Measurements from ENCODE around the gene PRR16. TPM values are rescaled to one million over a fixed set of nuclear protein-coding genes. Genes with fewer than 3 reads are reported as not detected.
"Not testable (repeated sequence)": the region's sequence is repeated elsewhere in the genome, so short reads cannot be mapped to it uniquely, and the experiment has no call there.

Gene PRR16
- not detected for total RNA-seq

DNA sequence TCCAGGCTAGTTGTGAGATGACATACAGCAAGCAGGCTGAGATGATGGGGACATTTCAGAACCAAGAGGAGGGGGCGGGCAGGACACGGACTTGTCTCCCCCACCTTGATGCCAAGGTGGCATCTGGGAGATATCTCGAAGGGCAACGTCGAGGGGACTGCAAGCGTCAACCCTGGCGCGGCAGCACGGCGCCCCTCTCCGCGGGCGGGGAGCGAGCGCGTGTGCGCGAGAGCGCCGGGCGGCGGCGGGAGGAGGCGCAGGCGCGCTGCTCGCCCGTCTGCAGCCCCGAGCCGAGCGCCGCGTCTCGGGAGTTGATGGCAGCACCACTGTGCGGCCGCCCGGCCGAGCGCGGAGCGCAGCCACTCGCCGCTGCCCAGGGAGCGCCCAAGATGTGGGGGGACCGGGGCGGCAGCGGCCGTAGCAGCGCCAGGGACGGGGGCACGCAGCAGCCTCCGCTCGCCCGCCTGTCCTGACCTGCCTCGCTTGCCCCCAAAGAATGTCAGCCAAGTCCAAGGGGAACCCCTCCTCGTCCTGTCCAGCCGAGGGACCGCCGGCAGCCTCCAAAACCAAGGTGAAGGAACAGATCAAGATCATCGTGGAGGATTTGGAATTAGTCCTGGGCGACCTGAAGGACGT is at the start of gene PRR16:
TSS of gene PRR16 (plus strand) at position 310 of the 636 bp plus-strand sequence.
- Mint-ChIP-seq H3K27ac (no peak within 1 kb of the TSS), H3K36me3 (ENCODE audit: low read depth) (no peaks in the 10 kb centered on the region), H3K27me3 (peaks cover 35% of the 10 kb centered on the region), H3K9me3 (no peaks in the 10 kb centered on the region), H3K4me1 (ENCODE audit: low read depth) (peaks cover 5% of the 10 kb centered on the region), H3K4me3 (peak within 1 kb of the TSS; percentile 49)
- ChIA-PET CTCF (no interaction called here), POLR2A (no interaction called here)
- TF ChIP-seq, protein P1, sequence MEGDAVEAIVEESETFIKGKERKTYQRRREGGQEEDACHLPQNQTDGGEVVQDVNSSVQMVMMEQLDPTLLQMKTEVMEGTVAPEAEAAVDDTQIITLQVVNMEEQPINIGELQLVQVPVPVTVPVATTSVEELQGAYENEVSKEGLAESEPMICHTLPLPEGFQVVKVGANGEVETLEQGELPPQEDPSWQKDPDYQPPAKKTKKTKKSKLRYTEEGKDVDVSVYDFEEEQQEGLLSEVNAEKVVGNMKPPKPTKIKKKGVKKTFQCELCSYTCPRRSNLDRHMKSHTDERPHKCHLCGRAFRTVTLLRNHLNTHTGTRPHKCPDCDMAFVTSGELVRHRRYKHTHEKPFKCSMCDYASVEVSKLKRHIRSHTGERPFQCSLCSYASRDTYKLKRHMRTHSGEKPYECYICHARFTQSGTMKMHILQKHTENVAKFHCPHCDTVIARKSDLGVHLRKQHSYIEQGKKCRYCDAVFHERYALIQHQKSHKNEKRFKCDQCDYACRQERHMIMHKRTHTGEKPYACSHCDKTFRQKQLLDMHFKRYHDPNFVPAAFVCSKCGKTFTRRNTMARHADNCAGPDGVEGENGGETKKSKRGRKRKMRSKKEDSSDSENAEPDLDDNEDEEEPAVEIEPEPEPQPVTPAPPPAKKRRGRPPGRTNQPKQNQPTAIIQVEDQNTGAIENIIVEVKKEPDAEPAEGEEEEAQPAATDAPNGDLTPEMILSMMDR (IDR thresholded peaks at IDR 0.05) = no peak
- ATAC-seq (peak; percentile 91), DNase-seq (peak; percentile 14)
- intact Hi-C loops (cut with micrococcal nuclease) = no loop called here

DNA sequence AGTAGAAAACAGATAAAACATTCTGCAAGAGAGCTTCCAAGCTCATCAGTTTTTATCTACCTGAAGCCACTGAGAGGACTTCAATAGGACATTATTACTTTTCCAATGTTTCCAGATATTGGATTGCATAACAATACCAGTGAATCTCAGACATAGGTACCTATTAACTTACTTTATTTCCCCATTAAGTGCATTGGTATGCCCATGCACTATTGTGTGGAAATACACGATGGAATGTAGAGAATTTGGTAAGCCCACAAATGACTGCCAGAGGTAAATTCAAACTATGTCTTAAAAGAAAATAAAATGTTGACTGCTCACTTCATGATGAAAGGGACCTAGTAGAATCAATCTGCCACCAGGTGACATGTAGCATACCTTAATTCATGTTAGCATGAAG is 48.1 kb upstream of the PRR16 start:
- H3K9me3 Mint-ChIP-seq = peaks cover 5% of the 10 kb centered on the region
- no peak overlapping the region for H3K27ac Mint-ChIP-seq
- TF ChIP-seq, protein P1 (IDR thresholded peaks at IDR 0.05) = no peak
- H3K27me3 Mint-ChIP-seq = no peaks in the 10 kb centered on the region
- intact Hi-C loops (cut with micrococcal nuclease) = no loop called here
- H3K4me3 Mint-ChIP-seq = no peak overlapping the region
- no peaks in the 10 kb centered on the region for H3K36me3 Mint-ChIP-seq (ENCODE audit: low read depth)
- ATAC-seq = no peak
- no peak for DNase-seq
- ChIA-PET CTCF (no interaction called here), POLR2A (no interaction called here)
- no peaks in the 10 kb centered on the region for H3K4me1 Mint-ChIP-seq (ENCODE audit: low read depth)

DNA sequence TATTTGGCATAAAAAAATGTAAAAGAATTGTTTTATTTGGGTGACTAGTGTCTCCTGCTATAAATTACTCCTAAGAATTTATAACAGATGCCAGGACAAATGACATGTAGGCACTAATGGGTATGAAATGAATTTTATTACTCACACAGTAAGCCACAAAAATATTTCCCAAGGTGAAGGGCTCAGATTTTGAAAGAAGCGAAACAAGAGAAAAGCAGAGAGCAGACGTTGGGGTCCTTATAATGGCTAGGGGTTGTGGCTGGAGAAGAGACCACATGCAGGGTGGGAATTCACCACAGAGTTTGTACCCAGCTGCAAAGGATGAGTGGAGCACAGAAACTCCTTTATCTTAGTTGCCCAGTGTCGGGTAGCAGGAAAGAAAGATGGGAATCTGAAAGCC is 45.0 kb upstream of the PRR16 start:
- intact Hi-C loops (cut with micrococcal nuclease) = no loop called here
- H3K9me3 Mint-ChIP-seq = no peaks in the 10 kb centered on the region
- no peak overlapping the region for H3K4me3 Mint-ChIP-seq
- ATAC-seq (no peak), DNase-seq (no peak)
- CTCF ChIA-PET = no interaction called here
- H3K27ac Mint-ChIP-seq = no peak overlapping the region
- no peaks in the 10 kb centered on the region for H3K36me3 Mint-ChIP-seq (ENCODE audit: low read depth)
- TF ChIP-seq, protein P1 (IDR thresholded peaks at IDR 0.05) = no peak
- POLR2A ChIA-PET = no interaction called here
- H3K27me3 Mint-ChIP-seq = no peaks in the 10 kb centered on the region
- H3K4me1 Mint-ChIP-seq (ENCODE audit: low read depth) = no peaks in the 10 kb centered on the region

DNA sequence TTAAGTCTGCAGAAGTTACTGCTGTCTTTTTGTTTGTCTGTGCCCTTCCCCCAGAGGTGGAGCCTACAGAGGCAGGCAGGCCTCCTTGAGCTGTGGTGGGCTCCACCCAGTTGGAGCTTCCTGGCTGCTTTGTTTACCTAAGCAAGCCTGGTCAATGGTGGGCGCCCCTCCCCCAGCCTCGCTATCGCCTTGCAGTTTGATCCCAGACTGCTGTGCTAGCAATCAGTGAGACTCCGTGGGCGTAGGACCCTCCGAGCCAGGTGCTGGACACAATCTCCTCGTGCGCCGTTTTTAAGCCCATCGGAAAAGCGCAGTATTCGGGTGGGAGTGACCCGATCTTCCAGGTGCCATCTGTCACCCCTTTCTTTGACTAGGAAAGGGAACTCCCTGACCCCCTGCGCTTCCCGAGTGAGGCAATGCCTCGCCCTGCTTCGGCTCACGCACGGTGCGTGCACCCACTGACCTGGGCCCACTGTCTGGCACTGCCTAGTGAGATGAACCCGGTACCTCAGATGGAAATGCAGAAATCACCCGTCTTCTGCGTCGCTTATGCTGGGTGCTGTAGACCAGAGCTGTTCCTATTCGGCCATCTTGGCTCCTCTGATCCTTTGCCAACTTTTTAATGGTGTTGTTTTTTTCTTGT is 37.3 kb upstream of the PRR16 start:
- H3K4me3 Mint-ChIP-seq; POLR2A ChIA-PET; CTCF ChIA-PET; H3K4me1 Mint-ChIP-seq (ENCODE audit: low read depth); H3K36me3 Mint-ChIP-seq (ENCODE audit: low read depth); H3K27ac Mint-ChIP-seq; intact Hi-C loops (cut with micrococcal nuclease); DNase-seq; ATAC-seq; H3K27me3 Mint-ChIP-seq: not testable (repeated sequence)
- H3K9me3 Mint-ChIP-seq = peaks cover 14% of the 10 kb centered on the region

DNA sequence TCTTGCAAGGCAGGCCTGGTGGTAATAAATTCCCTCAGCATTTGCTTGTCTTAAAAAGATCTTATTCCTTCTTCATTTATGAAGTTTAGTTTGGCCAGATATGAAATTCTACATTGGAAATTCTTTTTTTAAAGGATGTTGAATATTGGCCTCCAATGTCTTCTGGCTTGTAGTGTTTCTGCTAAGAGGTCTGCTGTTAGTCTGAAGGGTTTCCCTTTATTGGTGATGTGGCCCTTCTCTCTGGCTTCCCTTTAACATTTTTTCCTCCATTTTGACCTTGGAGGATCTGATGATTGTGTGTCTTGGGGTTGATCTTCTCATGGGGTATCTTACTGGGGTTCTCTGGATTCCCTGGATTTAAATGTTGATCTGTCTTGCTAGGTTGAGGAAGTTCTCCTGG is 33.5 kb upstream of the PRR16 start:
- no peak for DNase-seq
- POLR2A ChIA-PET = no interaction called here
- H3K27ac Mint-ChIP-seq = no peak overlapping the region
- no peak overlapping the region for H3K4me3 Mint-ChIP-seq
- no peaks in the 10 kb centered on the region for H3K4me1 Mint-ChIP-seq (ENCODE audit: low read depth)
- H3K27me3 Mint-ChIP-seq = no peaks in the 10 kb centered on the region
- peaks cover 14% of the 10 kb centered on the region for H3K9me3 Mint-ChIP-seq
- intact Hi-C loops (cut with micrococcal nuclease) = no loop called here
- H3K36me3 Mint-ChIP-seq (ENCODE audit: low read depth) = no peaks in the 10 kb centered on the region
- TF ChIP-seq, protein P1 (IDR thresholded peaks at IDR 0.05) = no peak
- no peak for ATAC-seq
- CTCF ChIA-PET = no interaction called here
